K562 (cell line): Measurements from ENCODE around the gene COX19. TPM values are rescaled to one million over a fixed set of nuclear protein-coding genes. Genes with fewer than 3 reads are reported as not detected.
A peak's percentile ranks its signal among the peaks of the same experiment; 100 is the strongest.

Experiments
- CLOCK ChIP-seq: fragments of 250-450 bp; sonication (Bioruptor Pico); IDR thresholded peaks from 2 replicates; pipeline ENCODE4 v1.4.0; 2020; ENCODE audit warnings: mild to moderate bottlenecking, moderate library complexity, borderline replicate concordance
- MBD2 ChIP-seq: sonication (generic); IDR thresholded peaks from 2 replicates; pipeline ENCODE4 v1.6.1; 2016; ENCODE audit warnings: low read depth, borderline replicate concordance
- POLR2G ChIP-seq: fragments of 200-400 bp; formaldehyde crosslinking; IDR thresholded peaks from 2 replicates; pipeline ENCODE4 v1.6.1; 2017; ENCODE audit warnings: low read depth, mild to moderate bottlenecking, antibody characterized with exemption, low read length, moderate library complexity
- XRCC4 ChIP-seq: IDR thresholded peaks from one replicate; pipeline ENCODE4 v1.6.1; 2011; ENCODE audit not compliant: insufficient read depth, insufficient read length; ENCODE audit errors: extremely low read depth
- ZBTB49 ChIP-seq: sonication (generic); formaldehyde crosslinking; IDR thresholded peaks from 2 replicates; pipeline ENCODE4 v1.8.0; 2022; ENCODE audit warnings: missing genetic modification reagents, mild to moderate bottlenecking, borderline replicate concordance
- ZNF507 ChIP-seq: conservative IDR thresholded peaks from 2 replicates; pipeline ENCODE4 v1.6.1; 2017; ENCODE audit warnings: missing genetic modification characterization, missing compliant biosample characterization
- ZNF76 ChIP-seq: fragments of 250-450 bp; sonication (Bioruptor Pico); IDR thresholded peaks from 2 replicates; pipeline ENCODE4 v1.4.0; 2020; ENCODE audit warnings: mild to moderate bottlenecking, moderate library complexity, borderline replicate concordance
- polyA plus RNA-seq, 8 experiments: library from polyadenylated mRNA; depleted of rRNA in 4 of 8; stranded (reverse) in 5 of 8; unstranded in 3 of 8; fragments of >200 nt; fragmentation: Nextera tagmentation in 2 of 8; fragmentation: Illumina TruSeq in 1 of 8; extraction: Ambion mirVana in 2 of 8; extraction: Trizol in 1 of 8; gene quantifications; 2 replicates each; pipeline versions ENCODE4 v1.2.1 to v1.2.3, GENCODE V29; 2011 to 2014; ENCODE audit warnings: inconsistent platforms in 1 of 8, missing spikeins in 1 of 8
- total RNA-seq, 7 experiments: library from RNA; depleted of rRNA in 6 of 7; stranded (reverse); fragments of >200 nt in 6 of 7; fragmentation: Illumina TruSeq in 2 of 7; extraction: Trizol in 2 of 7; gene quantifications; 2 replicates each; pipeline versions ENCODE4 v1.2.1 to v1.2.3, GENCODE V29; 2011 to 2021; ENCODE audit warnings: low replicate concordance in 1 of 7

The COX19 gene
- total and polyA plus RNA-seq, 9 of the 15 experiments (the other 6 are each of a cell fraction or from before 2014, with no cell fraction given), result 5.2 to 10.5 (median 7.9) TPM

GRCh38 chr7:969403-969802 lies 5.9 kb downstream of the COX19 start (continued):
- TF ChIP-seq CLOCK, result no peak
- TF ChIP-seq ZBTB49, result no peak
- no peak for TF ChIP-seq MBD2
- peak; percentile 52; the same call in 1 of the 2 replicates for TF ChIP-seq POLR2G
- TF ChIP-seq ZNF76, result no peak
- TF ChIP-seq XRCC4, result no peak
- no peak for TF ChIP-seq ZNF507 (tag)
